SK-N-SH treated with all-trans-retinoic acid at 6 μM for 48 hours (cell line): ENCODE data around the gene KIF6.

Experiments
- ARNTL ChIP-seq: fragments of 450-650 bp; formaldehyde crosslinking; IDR thresholded peaks from 2 replicates; pipeline ENCODE4 v1.5.0; 2020; ENCODE audit warnings: low read depth, mild to moderate bottlenecking, moderate library complexity, borderline replicate concordance
- CSDC2 ChIP-seq: fragments of 250-450 bp; sonication (Bioruptor Pico); IDR thresholded peaks from 2 replicates; pipeline ENCODE4 v1.5.0; 2020; ENCODE audit warnings: mild to moderate bottlenecking, moderate library complexity
- ESRRG ChIP-seq: fragments of 250-450 bp; sonication (Bioruptor Pico); IDR thresholded peaks from 2 replicates; pipeline ENCODE4 v1.6.1; 2021; ENCODE audit warnings: mild to moderate bottlenecking
- ISL1 ChIP-seq: fragments of 250-450 bp; sonication (Bioruptor Pico); IDR thresholded peaks from 2 replicates; pipeline ENCODE4 v2.1.2; 2022; ENCODE audit warnings: mild to moderate bottlenecking, moderate library complexity
- RARB ChIP-seq: fragments of 250-450 bp; sonication (Bioruptor Pico); IDR thresholded peaks from 2 replicates; pipeline ENCODE4 v1.8.0; 2021; ENCODE audit warnings: mild to moderate bottlenecking, moderate library complexity
- ZC3H10 ChIP-seq: fragments of 250-450 bp; sonication (Bioruptor Pico); IDR thresholded peaks from 2 replicates; pipeline ENCODE4 v1.5.1; 2021; ENCODE audit warnings: mild to moderate bottlenecking, moderate library complexity
- ZFP3 ChIP-seq: fragments of 250-450 bp; sonication (Bioruptor Pico); IDR thresholded peaks from 2 replicates; pipeline ENCODE4 v1.5.0; 2020; ENCODE audit warnings: mild to moderate bottlenecking, moderate library complexity
- ZFP30 ChIP-seq: fragments of 450-650 bp; formaldehyde crosslinking; IDR thresholded peaks from 2 replicates; pipeline ENCODE4 v1.5.0; 2022; ENCODE audit warnings: mild to moderate bottlenecking, moderate library complexity
- ZNF70 ChIP-seq: fragments of 450-650 bp; formaldehyde crosslinking; IDR thresholded peaks from 2 replicates; pipeline ENCODE4 v1.5.0; 2020; ENCODE audit warnings: mild to moderate bottlenecking, moderate library complexity
- TF ChIP-seq, protein P1 (sequence below): fragments of 250-450 bp; sonication (Bioruptor Pico); IDR thresholded peaks from 2 replicates; pipeline ENCODE4 v1.5.1; 2020; ENCODE audit warnings: low read depth, mild to moderate bottlenecking, moderate library complexity
- TF ChIP-seq, protein P2 (sequence below): fragments of 250-450 bp; sonication (Bioruptor Pico); IDR thresholded peaks from 2 replicates; pipeline ENCODE4 v1.5.1; 2021; ENCODE audit warnings: mild to moderate bottlenecking, moderate library complexity
- TF ChIP-seq, protein P3 (sequence below): fragments of 250-450 bp; sonication (Bioruptor Pico); IDR thresholded peaks from 2 replicates; pipeline ENCODE4 v1.8.0; 2021; ENCODE audit warnings: low read depth, mild to moderate bottlenecking, moderate library complexity, borderline replicate concordance
- TF ChIP-seq, protein P4 (sequence below): fragments of 250-450 bp; sonication (Bioruptor Pico); IDR thresholded peaks from 2 replicates; pipeline ENCODE4 v1.8.0; 2020; ENCODE audit warnings: mild to moderate bottlenecking, moderate library complexity, borderline replicate concordance

DNA sequence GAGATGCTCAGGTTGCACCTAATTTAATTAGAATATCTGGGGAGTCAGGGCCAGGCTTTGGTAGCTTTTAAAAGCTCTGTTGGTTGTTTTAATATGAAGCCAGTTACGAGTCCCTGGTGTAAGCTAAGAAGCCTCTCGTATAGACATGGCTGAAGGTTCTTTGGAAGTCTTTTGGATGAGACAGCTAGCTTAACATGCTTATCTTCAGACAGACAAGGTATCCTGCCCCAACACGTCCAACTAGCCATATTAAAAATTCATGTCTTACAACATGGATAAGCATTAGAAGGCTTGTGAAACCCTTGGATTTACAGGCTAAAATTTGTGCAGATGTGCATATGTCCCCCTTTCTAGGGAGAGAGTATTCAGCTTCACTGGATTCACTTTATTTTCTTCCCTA lies 297.1 kb downstream of the KIF6 start:
- TF ChIP-seq, protein P1, sequence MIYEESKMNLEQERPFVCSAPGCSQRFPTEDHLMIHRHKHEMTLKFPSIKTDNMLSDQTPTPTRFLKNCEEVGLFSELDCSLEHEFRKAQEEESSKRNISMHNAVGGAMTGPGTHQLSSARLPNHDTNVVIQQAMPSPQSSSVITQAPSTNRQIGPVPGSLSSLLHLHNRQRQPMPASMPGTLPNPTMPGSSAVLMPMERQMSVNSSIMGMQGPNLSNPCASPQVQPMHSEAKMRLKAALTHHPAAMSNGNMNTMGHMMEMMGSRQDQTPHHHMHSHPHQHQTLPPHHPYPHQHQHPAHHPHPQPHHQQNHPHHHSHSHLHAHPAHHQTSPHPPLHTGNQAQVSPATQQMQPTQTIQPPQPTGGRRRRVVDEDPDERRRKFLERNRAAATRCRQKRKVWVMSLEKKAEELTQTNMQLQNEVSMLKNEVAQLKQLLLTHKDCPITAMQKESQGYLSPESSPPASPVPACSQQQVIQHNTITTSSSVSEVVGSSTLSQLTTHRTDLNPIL (CRISPR knock-in tag) = no peak
- TF ChIP-seq CSDC2 (CRISPR knock-in tag) = no peak
- TF ChIP-seq RARB (CRISPR knock-in tag) = no peak
- no peak for TF ChIP-seq ISL1 (CRISPR knock-in tag)
- no peak for TF ChIP-seq ZNF70
- TF ChIP-seq ZFP30 (CRISPR knock-in tag) = no peak
- TF ChIP-seq ZFP3 (CRISPR knock-in tag) = no peak
- TF ChIP-seq ZC3H10 = no peak
- TF ChIP-seq ARNTL (CRISPR knock-in tag) = no peak
- TF ChIP-seq, protein P2, sequence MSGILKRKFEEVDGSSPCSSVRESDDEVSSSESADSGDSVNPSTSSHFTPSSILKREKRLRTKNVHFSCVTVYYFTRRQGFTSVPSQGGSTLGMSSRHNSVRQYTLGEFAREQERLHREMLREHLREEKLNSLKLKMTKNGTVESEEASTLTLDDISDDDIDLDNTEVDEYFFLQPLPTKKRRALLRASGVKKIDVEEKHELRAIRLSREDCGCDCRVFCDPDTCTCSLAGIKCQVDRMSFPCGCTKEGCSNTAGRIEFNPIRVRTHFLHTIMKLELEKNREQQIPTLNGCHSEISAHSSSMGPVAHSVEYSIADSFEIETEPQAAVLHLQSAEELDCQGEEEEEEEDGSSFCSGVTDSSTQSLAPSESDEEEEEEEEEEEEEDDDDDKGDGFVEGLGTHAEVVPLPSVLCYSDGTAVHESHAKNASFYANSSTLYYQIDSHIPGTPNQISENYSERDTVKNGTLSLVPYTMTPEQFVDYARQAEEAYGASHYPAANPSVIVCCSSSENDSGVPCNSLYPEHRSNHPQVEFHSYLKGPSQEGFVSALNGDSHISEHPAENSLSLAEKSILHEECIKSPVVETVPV (CRISPR knock-in tag) = no peak
- TF ChIP-seq, protein P3, sequence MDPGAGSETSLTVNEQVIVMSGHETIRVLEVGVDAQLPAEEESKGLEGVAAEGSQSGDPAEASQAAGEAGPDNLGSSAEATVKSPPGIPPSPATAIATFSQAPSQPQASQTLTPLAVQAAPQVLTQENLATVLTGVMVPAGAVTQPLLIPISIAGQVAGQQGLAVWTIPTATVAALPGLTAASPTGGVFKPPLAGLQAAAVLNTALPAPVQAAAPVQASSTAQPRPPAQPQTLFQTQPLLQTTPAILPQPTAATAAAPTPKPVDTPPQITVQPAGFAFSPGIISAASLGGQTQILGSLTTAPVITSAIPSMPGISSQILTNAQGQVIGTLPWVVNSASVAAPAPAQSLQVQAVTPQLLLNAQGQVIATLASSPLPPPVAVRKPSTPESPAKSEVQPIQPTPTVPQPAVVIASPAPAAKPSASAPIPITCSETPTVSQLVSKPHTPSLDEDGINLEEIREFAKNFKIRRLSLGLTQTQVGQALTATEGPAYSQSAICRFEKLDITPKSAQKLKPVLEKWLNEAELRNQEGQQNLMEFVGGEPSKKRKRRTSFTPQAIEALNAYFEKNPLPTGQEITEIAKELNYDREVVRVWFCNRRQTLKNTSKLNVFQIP (CRISPR knock-in tag) = no peak
- TF ChIP-seq, protein P4, sequence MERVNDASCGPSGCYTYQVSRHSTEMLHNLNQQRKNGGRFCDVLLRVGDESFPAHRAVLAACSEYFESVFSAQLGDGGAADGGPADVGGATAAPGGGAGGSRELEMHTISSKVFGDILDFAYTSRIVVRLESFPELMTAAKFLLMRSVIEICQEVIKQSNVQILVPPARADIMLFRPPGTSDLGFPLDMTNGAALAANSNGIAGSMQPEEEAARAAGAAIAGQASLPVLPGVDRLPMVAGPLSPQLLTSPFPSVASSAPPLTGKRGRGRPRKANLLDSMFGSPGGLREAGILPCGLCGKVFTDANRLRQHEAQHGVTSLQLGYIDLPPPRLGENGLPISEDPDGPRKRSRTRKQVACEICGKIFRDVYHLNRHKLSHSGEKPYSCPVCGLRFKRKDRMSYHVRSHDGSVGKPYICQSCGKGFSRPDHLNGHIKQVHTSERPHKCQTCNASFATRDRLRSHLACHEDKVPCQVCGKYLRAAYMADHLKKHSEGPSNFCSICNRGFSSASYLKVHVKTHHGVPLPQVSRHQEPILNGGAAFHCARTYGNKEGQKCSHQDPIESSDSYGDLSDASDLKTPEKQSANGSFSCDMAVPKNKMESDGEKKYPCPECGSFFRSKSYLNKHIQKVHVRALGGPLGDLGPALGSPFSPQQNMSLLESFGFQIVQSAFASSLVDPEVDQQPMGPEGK (CRISPR knock-in tag) = no peak
- no peak for TF ChIP-seq ESRRG (CRISPR knock-in tag)
